Esophagus muscularis mucosa (tissue), 4 donors: ENCODE results near the gene HERC3. TPM values are rescaled to one million over a fixed set of nuclear protein-coding genes. Genes with fewer than 3 reads are reported as not detected.

Experiments used
- DNase-seq: peaks from one replicate; pipeline ENCODE4 v3.0.0-alpha.2; 2017; ENCODE audit errors: extremely low spot score
- H3K27ac ChIP-seq, 4 donors: fragments of 200-600 bp; sonication (generic); replicated peaks in 1 of 4; 1 replicate in 3 of 4; 2 replicates in 1 of 4; pipeline ENCODE4 v1.5.1; 2016 to 2019; ENCODE audit warnings: mild to moderate bottlenecking in 1 of 4
- H3K27me3 ChIP-seq, 4 donors: fragments of 200-600 bp; sonication (generic); one replicate each; pipeline versions ENCODE4 v1.5.1 to v1.6.0; 2016 to 2019
- H3K36me3 ChIP-seq, 4 donors: fragments of 200-600 bp; sonication (generic); one replicate each; pipeline ENCODE4 v1.5.1; 2016 to 2019
- H3K4me1 ChIP-seq, 4 donors: fragments of 200-600 bp; sonication (generic); one replicate each; pipeline ENCODE4 v1.5.1; 2016 to 2019
- H3K4me3 ChIP-seq, 4 donors: fragments of 200-600 bp; sonication (generic); 1 replicate in 2 of 4; 2 replicates in 2 of 4; pipeline ENCODE4 v1.5.1; 2016 to 2019; ENCODE audit warnings: mild to moderate bottlenecking in 4 of 4, moderate library complexity in 1 of 4
- H3K9me3 ChIP-seq, 4 donors: fragments of 200-600 bp; sonication (generic); 1 replicate in 3 of 4; 2 replicates in 1 of 4; pipeline ENCODE4 v1.5.1; 2016 to 2019
- CTCF ChIP-seq, 3 experiments: fragments of 200-600 bp in 2 of 3; fragments of 450-650 bp in 1 of 3; sonication (generic) in 2 of 3; IDR thresholded peaks; one replicate each; pipeline ENCODE4 v1.5.1; 2017 to 2019; ENCODE audit warnings: antibody characterized with exemption in 3 of 3, mild to moderate bottlenecking in 2 of 3, moderate library complexity in 1 of 3
- EP300 ChIP-seq: sonication (generic); formaldehyde crosslinking; IDR thresholded peaks from one replicate; pipeline ENCODE4 v1.6.1; 2017; ENCODE audit warnings: antibody characterized with exemption
- POLR2A ChIP-seq: fragments of 450-650 bp; IDR thresholded peaks from one replicate; pipeline ENCODE4 v1.6.1; 2017; ENCODE audit warnings: antibody characterized with exemption, moderate library complexity, mild to moderate bottlenecking, low read depth
- POLR2AphosphoS5 ChIP-seq, 2 donors: sonication (generic); formaldehyde crosslinking; IDR thresholded peaks; one replicate each; pipeline ENCODE4 v1.6.1; 2017; ENCODE audit warnings: antibody characterized with exemption in 2 of 2
- WGBS: methylation state at CpG from one replicate; pipeline ENCODE4 v1.1.5; 2018; 5-methylcytosine and 5-hydroxymethylcytosine counted together
- intact Hi-C: fragments of 100-400 bp; cut with DNase I; formaldehyde crosslinking; loops from one replicate; pipeline ENCODE4 v1.15.1; 2023
- total RNA-seq, 4 donors: library from RNA; depleted of rRNA; stranded (reverse); fragments of >200 nt; gene quantifications; one replicate each; pipeline versions ENCODE4 v1.1.0 to v1.2.1, GENCODE V29; 2016

The HERC3 gene
- total RNA-seq, 4 donors from 2014 or later = 39.8 to 58.2 (median 51.2) TPM

GRCh38 chr4:88697588-88698329 lies 105.5 kb downstream of the HERC3 start, which contains the start of gene NAP1L5:
NAP1L5 (minus strand) TSS chr4:88697829; CDS start chr4:88697754, 75 bp downstream.
- DNase-seq = no peak
- peaks cover 7 to 26% (median 11%) of the 10 kb centered on the region in 4 donors for H3K36me3 ChIP-seq

DNA sequence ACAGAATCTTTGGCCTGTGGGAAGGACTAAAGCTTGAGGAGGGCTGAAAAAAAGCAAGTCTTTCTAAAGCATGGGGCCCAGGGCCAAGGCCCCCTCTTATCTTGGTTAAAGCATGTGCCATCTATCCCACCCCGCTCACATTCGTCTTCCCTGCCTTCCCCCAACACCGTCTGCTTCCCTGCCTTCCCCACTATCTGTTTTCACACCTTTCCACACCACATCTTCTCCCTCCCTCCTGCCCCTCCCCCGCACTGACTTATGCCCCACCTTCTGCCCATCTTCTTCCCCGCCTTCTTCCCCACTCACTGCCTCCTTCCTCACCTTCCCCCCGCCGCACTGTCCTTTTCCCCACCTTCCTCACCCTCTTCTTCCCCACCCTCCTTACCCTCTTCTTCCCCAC lies 106.2 kb downstream of the HERC3 start:
- DNase-seq = no peak
- intact Hi-C loops = no loop called here
- Histone ChIP-seq H3K4me3 (no peak overlapping the region), H3K9me3 (no peaks in the 10 kb centered on the region), H3K4me1 (peaks cover 0 to 9% (median 5%) of the 10 kb centered on the region in 4 donors), H3K27ac (peak overlapping the region in 3 of 4 donors; percentile 80 to 85 (median 84)), H3K36me3 (peaks cover 7 to 34% (median 14%) of the 10 kb centered on the region in 4 donors), H3K27me3 (no peaks in the 10 kb centered on the region)
- TF ChIP-seq POLR2A = no peak
- WGBS = over 99% methylated on average over 7 of the region's 7 CpGs

More at GRCh38 chr4:88697588-88698329, 105.5 kb downstream of the HERC3 start, which contains the start of gene NAP1L5:
- TF ChIP-seq EP300 (no peak), POLR2AphosphoS5 (IDR thresholded peaks at IDR 0.05) (peak; percentile 82 to 85)
- Histone ChIP-seq H3K9me3 (no peaks in the 10 kb centered on the region), H3K27ac (peak within 1 kb of the TSS; percentile 75 to 85 (median 82)), H3K27me3 (no peaks in the 10 kb centered on the region), H3K4me3 (peak within 1 kb of the TSS; percentile 61 to 68 (median 64)), H3K4me1 (peaks cover 0 to 9% (median 5%) of the 10 kb centered on the region in 4 donors)
- 86% methylated on average over 24 of the region's 40 CpGs for WGBS
- intact Hi-C loops = no loop called here

GRCh38 chr4:88702782-88703181 lies 110.5 kb downstream of the HERC3 start:
- H3K36me3 ChIP-seq = peaks cover 19 to 57% (median 34%) of the 10 kb centered on the region in 4 donors
- 87% methylated on average over 2 of the region's 2 CpGs for WGBS
- no peak for DNase-seq
- peaks cover 4 to 26% (median 20%) of the 10 kb centered on the region in 4 donors for H3K4me1 ChIP-seq
- no peaks in the 10 kb centered on the region for H3K27me3 ChIP-seq
- H3K4me3 ChIP-seq = no peak overlapping the region
- no peak overlapping the region for H3K27ac ChIP-seq
- no peaks in the 10 kb centered on the region for H3K9me3 ChIP-seq
- TF ChIP-seq POLR2AphosphoS5 (IDR thresholded peaks at IDR 0.05) (no peak), POLR2A (no peak), CTCF (IDR thresholded peaks at IDR 0.05) (no peak)
- intact Hi-C loops = loop anchor here (10.0 kb wide), 1 partner anchor 102 kb away; no protein-coding TSS in a partner anchor

GRCh38 chr4:88705223-88705622 lies 112.9 kb downstream of the HERC3 start:
- Histone ChIP-seq H3K9me3 (no peaks in the 10 kb centered on the region), H3K4me1 (peaks cover 4 to 22% (median 18%) of the 10 kb centered on the region in 4 donors), H3K36me3 (peaks cover 19 to 58% (median 36%) of the 10 kb centered on the region in 4 donors), H3K4me3 (no peak overlapping the region), H3K27me3 (no peaks in the 10 kb centered on the region), H3K27ac (peak overlapping the region in 1 of 4 donors; percentile 60)
- TF ChIP-seq CTCF (IDR thresholded peaks at IDR 0.05) = no peak
- TF ChIP-seq EP300 = no peak
- TF ChIP-seq POLR2A = no peak
- TF ChIP-seq POLR2AphosphoS5 (IDR thresholded peaks at IDR 0.05) = no peak
- no peak for DNase-seq
- intact Hi-C loops = loop anchor here (5.0 to 10.0 kb wide), 3 partner anchors 57 to 317 kb away; no protein-coding TSS in a partner anchor

DNA sequence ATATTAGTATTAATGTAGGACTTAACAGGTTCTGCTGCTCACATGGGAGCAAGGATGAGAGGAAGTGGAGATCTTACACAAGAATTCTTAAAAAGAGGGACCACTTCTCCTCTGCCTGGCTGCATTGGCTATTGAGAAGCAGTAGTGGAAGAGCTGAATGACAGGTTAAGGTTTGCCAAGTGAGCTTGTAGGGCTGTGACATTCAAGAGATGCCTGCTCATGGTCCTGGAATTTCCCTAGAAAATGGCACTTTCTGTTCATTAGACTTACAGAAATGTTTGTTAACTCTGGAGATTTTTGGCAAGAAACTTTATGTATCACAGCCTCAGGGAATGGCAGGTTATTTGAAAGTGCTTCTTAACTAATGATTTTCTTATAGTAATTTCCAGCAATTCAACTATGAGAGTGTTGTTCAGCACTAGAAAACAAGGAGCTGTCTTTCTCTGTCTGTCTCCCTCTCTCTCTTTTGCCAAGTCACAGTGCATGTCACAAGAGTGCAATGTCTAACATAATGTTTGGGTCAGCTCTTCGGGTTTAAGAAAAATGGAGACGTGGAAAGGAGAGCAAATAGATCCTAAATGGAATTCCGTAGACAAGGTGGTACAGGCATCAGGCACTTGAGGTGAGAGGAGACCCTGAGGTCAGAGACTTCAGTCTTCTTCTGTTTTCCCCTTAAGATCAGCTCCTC lies 113.7 kb downstream of the HERC3 start:
- Histone ChIP-seq H3K27me3 (no peaks in the 10 kb centered on the region), H3K36me3 (peaks cover 19 to 66% (median 44%) of the 10 kb centered on the region in 4 donors), H3K4me1 (peaks cover 4 to 22% (median 18%) of the 10 kb centered on the region in 4 donors), H3K27ac (peak overlapping the region; percentile 12 to 60 (median 47)), H3K4me3 (no peak overlapping the region), H3K9me3 (no peaks in the 10 kb centered on the region)
- WGBS = 65% methylated on average over 3 of the region's 3 CpGs
- intact Hi-C loops = loop anchor here (5.0 to 10.0 kb wide), 3 partner anchors 56 to 316 kb away; no protein-coding TSS in a partner anchor
- TF ChIP-seq POLR2AphosphoS5 (IDR thresholded peaks at IDR 0.05) = no peak
- TF ChIP-seq POLR2A = no peak
- TF ChIP-seq EP300 = no peak
- no peak for TF ChIP-seq CTCF (IDR thresholded peaks at IDR 0.05)
- no peak for DNase-seq
